AG08395 (cell line): ENCODE measurements around the gene DDX54.
A peak's percentile ranks its signal among the peaks of the same experiment; 100 is the strongest.
"Not testable (repeated sequence)": the region's sequence is repeated elsewhere in the genome, so short reads cannot be mapped to it uniquely, and the experiment has no call there.

Source experiments
- DNase-seq: peaks from one replicate; pipeline ENCODE4 v3.0.0; 2012; ENCODE audit warnings: mixed read lengths, low spot score

Gene DDX54

DNA sequence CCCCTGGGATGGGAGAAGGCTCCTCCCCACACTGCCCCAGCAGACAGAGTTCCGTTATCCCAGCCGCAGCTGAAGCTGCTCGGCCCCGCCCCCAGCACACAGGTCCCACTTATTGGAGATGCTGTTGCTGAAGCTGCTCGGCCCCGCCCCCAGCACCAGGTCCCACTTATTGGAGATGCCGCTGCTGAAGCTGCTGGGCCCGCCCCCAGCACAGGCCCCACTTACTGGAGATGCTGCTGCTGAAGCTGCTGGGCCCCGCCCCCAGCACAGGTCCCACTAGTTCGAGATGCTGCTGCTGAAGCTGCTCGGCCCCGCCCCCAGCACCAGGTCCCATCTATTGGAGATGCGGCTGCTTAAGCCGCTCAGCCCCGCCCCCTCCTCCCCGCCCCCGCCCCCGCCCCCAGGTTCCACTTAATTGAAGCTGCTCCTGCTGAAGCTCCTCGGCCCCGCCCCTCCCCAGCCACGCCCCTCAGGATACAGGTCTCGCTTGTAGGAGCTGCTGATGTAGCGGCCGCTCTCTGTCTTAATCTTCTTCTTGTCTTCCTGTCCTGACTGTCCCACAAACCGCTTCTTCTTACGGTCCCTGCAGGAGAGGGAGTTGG lies 23.8 kb downstream of the DDX54 start:
- DNase-seq = no peak

- DNase-seq = no peak
Observed at GRCh38 chr12:113159937-113160336, 25.3 kb downstream of the DDX54 start.

- no peak for DNase-seq
Observed at GRCh38 chr12:113158439-113159203, 26.7 kb downstream of the DDX54 start.

DNA sequence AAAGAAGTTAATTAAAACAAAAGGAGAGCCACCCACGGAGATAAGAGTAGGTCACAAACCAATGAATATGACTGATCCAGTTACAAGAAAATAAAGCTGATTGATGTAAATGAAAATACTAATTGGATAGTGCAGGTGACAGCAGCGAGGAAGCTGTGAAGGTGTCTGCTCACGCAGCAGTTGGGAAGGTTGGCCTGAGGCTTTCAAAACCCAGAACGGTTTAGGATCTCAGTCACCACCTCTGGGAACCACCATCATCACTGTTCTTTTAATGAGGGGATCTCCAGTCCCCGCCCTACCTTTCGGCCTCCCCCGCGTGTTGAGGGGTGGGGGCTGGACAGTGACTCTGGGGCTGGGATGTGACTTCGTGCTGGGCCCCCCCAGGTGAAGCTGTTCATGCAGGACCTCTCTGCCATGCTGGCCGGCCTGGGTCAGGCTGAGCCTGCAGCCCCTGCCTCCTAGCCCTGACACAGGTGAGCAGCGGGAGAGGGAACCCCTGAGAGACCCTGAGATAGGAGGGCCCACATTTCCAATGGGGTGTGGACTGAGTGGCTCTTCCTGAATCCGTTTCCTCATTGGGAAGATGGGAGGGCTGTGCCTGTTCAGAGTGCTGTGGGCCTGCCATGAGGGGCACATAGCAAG lies 27.9 kb downstream of the DDX54 start:
- no peak for DNase-seq

GRCh38 chr12:113155646-113156045 lies 29.6 kb downstream of the DDX54 start:
- no peak for DNase-seq

- no peak for DNase-seq
Observed at GRCh38 chr12:113155060-113155459, 30.2 kb downstream of the DDX54 start.

DNA sequence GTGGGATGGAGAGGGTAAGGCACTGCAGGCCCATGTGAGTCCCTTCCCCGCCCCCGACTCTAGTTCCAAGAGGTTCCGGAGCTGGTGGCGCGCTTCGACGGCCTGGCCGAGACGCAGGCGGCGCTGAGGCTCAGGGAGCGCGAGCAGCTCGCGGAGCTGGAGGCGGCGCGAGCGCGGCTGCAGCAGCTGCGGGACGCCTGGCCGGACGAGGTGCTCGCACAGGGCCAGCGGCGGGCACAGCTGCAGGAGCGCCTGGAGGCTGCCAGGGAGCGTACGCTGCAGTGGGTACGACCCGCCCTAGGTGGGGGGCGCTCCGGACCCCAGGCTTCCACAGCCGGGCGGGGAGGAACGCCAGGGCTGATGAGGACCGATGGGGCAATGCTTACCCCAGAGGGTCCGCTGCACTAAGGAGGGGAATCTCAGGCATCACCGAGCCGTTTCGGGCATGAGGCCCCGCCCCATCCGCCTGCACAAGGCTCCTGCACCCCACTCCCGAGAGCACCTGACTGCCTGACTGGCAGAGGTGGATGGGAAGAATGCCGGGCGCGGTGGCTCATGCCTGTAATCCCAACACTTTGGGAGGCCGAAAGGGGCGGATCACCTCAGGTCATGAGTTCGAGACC lies 30.8 kb downstream of the DDX54 start:
- peak; percentile 28 for DNase-seq

GRCh38 chr12:113152835-113153814 lies 32.2 kb downstream of the DDX54 start:
- peak; percentile 88 for DNase-seq

GRCh38 chr12:113152196-113152834 lies 33.0 kb downstream of the DDX54 start:
- no peak for DNase-seq

GRCh38 chr12:113151655-113152054 lies 33.6 kb downstream of the DDX54 start:
- DNase-seq = no peak

- DNase-seq = peak; percentile 94
Observed at GRCh38 chr12:113149361-113150150, 35.7 kb downstream of the DDX54 start, which contains the start of gene CFAP73. CFAP73 (plus strand) TSS chr12:113149724; CDS start chr12:113149858, 134 bp downstream.

- DNase-seq = no peak
Observed at GRCh38 chr12:113146999-113147398, 38.3 kb downstream of the DDX54 start.

DNA sequence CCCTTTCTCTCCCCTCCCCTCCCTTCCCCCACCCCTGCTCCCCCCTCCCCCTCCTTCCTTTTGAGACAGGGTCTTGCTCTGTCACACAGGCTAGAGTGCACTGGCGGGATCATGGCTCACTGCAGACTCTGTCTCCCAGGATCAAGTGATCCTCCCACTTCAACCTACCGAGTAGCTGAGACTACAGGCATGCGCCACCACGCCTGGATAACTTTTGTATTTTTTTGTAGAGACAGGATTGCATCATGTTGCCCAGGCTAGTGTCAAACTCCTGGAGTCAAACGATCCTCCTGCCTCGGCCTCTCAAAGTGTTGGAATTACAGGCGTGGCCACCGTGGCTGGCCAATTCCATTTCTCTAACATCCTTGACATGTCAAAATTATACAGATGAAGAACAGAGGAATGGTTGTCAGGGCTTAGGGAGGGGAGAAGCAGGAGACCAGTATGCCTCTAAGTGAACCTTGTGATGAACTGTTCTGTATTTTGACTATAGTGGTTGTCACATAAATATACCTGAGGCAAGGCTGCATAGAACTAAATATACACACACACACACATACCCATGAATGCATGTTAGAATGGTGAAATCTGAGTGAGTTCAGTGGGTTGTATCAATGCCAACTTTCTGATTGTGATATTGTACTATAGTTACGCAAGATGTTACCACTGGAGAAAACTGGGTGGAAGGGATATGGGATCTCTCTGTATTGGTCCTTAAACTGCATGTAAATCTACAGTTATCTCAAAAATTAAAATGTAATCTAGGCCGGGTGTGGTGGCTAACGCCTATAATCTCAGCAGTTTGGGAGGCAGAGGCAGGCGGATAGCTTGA lies 39.3 kb downstream of the DDX54 start:
- DNase-seq = no peak

- no peak for DNase-seq
Observed at GRCh38 chr12:113144806-113145205, 40.5 kb downstream of the DDX54 start.

DNA sequence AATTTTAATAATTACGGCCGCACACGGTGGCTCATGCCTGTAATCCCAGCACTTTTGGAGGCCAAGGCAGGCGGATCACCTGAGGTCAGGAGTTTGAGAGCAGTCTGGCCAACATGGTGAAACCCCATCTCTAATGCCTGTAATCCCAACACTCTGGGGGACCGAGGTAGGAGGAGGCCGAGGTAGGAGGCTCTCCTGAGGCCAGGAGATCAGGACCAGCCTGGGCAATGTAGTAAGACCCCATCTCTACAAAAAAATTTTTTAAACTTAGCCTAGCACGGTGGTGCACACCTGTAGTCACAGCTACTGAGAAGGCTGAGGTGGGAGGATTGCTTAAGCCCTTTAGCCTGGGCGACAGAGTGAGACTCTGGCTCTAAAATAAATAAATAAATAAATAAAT lies 41.3 kb downstream of the DDX54 start:
- no peak for DNase-seq

DNA sequence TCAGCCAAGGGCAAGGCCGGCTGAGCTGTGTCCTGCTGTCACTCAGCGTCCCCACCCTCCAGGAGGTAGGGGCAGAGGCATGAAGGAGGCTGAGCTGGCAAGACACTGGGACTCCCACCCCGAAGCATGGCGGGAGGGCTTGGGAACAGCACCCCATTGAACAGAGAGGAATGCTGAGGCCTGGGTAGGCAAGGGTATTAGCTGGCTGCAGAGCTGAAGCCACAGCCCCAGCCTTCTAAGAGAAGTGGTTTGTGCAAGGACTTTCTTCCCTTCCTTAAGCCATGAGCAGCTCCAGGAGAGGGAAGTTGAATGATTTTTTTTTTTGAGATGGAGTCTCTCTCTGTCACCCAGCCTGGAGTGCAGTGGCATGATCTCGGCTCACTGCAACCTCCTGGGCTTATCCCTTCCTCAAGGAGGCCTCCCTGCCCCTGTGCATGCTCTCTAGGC lies 42.4 kb downstream of the DDX54 start:
- DNase-seq = no peak

GRCh38 chr12:113142173-113142885 lies 42.9 kb downstream of the DDX54 start:
- no peak for DNase-seq

- not testable (repeated sequence) for DNase-seq
Observed at GRCh38 chr12:113141716-113142115, 43.6 kb downstream of the DDX54 start.
